Loucy (cell line): ENCODE measurements around the gene LYRM4.

ENCODE experiments used
- EZH2phosphoT487 ChIP-seq: fragments of 200-600 bp; IDR thresholded peaks from 2 replicates; pipeline ENCODE4 v1.6.1; 2018; ENCODE audit warnings: antibody characterized with exemption, mild to moderate bottlenecking, moderate library complexity, borderline replicate concordance
- TF ChIP-seq, protein P1 (sequence below): fragments of 200-600 bp; sonication (generic); conservative IDR thresholded peaks from 2 replicates; pipeline ENCODE4 v1.5.1; 2014; ENCODE audit warnings: mild to moderate bottlenecking, antibody characterized with exemption, low read length

DNA sequence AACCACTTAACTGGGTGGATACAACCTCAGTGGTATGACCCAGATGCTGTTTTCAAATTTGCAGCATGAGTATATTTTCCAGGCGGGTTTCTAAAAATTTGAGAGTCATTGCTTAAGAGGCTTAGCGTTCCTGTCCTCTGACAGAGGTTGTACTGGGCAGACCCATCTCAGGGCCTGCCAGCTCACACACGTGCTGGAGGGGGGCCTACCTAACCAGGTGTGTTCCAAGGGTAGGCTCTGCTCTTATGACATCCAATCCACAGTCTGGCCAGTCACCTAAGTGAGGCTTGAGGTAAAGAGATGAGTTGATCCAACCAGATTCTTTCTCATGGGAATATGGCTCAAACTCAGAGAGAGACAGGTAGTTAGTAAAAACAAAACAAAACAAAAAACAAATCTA is 1.3 kb downstream of the LYRM4 start:
- TF ChIP-seq, protein P1, sequence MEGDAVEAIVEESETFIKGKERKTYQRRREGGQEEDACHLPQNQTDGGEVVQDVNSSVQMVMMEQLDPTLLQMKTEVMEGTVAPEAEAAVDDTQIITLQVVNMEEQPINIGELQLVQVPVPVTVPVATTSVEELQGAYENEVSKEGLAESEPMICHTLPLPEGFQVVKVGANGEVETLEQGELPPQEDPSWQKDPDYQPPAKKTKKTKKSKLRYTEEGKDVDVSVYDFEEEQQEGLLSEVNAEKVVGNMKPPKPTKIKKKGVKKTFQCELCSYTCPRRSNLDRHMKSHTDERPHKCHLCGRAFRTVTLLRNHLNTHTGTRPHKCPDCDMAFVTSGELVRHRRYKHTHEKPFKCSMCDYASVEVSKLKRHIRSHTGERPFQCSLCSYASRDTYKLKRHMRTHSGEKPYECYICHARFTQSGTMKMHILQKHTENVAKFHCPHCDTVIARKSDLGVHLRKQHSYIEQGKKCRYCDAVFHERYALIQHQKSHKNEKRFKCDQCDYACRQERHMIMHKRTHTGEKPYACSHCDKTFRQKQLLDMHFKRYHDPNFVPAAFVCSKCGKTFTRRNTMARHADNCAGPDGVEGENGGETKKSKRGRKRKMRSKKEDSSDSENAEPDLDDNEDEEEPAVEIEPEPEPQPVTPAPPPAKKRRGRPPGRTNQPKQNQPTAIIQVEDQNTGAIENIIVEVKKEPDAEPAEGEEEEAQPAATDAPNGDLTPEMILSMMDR, result no peak
- no peak for TF ChIP-seq EZH2phosphoT487
